HepG2 (cell line): ENCODE results near the gene POLR2B. TPM values are rescaled to one million over a fixed set of nuclear protein-coding genes. Genes with fewer than 3 reads are reported as not detected.

ENCODE experiments used
- ATRX ChIP-seq: sonication (generic); formaldehyde crosslinking; IDR thresholded peaks from 2 replicates; pipeline ENCODE4 v1.4.0; 2020; ENCODE audit warnings: missing genetic modification reagents, borderline replicate concordance
- CSRNP2 ChIP-seq: sonication (generic); formaldehyde crosslinking; conservative IDR thresholded peaks from 2 replicates; pipeline ENCODE4 v1.8.0; 2022; ENCODE audit warnings: low read depth, missing genetic modification reagents
- DPF2 ChIP-seq: sonication (generic); formaldehyde crosslinking; IDR thresholded peaks from 2 replicates; pipeline ENCODE4 v1.4.0; 2020; ENCODE audit warnings: mild to moderate bottlenecking, low read depth, missing genetic modification reagents, borderline replicate concordance
- FOXM1 ChIP-seq: sonication (generic); formaldehyde crosslinking; IDR thresholded peaks from 2 replicates; pipeline ENCODE4 v1.5.0; 2020; ENCODE audit warnings: missing genetic modification reagents
- GZF1 ChIP-seq: sonication (generic); formaldehyde crosslinking; IDR thresholded peaks from 2 replicates; pipeline ENCODE4 v1.5.1; 2020; ENCODE audit warnings: mild to moderate bottlenecking, missing genetic modification reagents
- NFE2L1 ChIP-seq: sonication (generic); formaldehyde crosslinking; IDR thresholded peaks from 2 replicates; pipeline ENCODE4 v1.4.0; 2020; ENCODE audit warnings: missing genetic modification reagents, mild to moderate bottlenecking, borderline replicate concordance
- NFE2L2 ChIP-seq: fragments of 150-350 bp; IDR thresholded peaks from 2 replicates; pipeline ENCODE4 v1.6.1; 2014; ENCODE audit warnings: low read length
- PCBP2 ChIP-seq: fragments of 200-400 bp; formaldehyde crosslinking; optimal IDR thresholded peaks from 2 replicates; pipeline ENCODE3; 2018; ENCODE audit warnings: low read length, low read depth; ENCODE audit not compliant: poor library complexity, severe bottlenecking
- SIN3A ChIP-seq: IDR thresholded peaks from 2 replicates; pipeline ENCODE4 v1.6.1; 2011; ENCODE audit warnings: low read depth, mild to moderate bottlenecking, control low read depth, low read length, borderline replicate concordance
- SPEN ChIP-seq: sonication (generic); formaldehyde crosslinking; IDR thresholded peaks from 2 replicates; pipeline ENCODE4 v1.5.1; 2020; ENCODE audit warnings: low read depth, mild to moderate bottlenecking, missing genetic modification reagents
- ZHX1 ChIP-seq: sonication (generic); formaldehyde crosslinking; IDR thresholded peaks from 2 replicates; pipeline ENCODE4 v1.8.1; 2022; ENCODE audit warnings: low read depth, mild to moderate bottlenecking, missing genetic modification reagents
- ZNF3 ChIP-seq: IDR thresholded peaks from 2 replicates; pipeline ENCODE4 v1.7.0; 2017; ENCODE audit warnings: inconsistent platforms
- ZNF354B ChIP-seq: sonication (generic); formaldehyde crosslinking; IDR thresholded peaks from 2 replicates; pipeline ENCODE4 v1.8.0; 2022; ENCODE audit warnings: mild to moderate bottlenecking, missing genetic modification reagents
- ZNF776 ChIP-seq: sonication (generic); formaldehyde crosslinking; IDR thresholded peaks from 2 replicates; pipeline ENCODE4 v1.4.0; 2020; ENCODE audit warnings: mild to moderate bottlenecking, missing genetic modification reagents
- ZNF780A ChIP-seq: sonication (generic); formaldehyde crosslinking; IDR thresholded peaks from 2 replicates; pipeline ENCODE4 v1.8.0; 2022; ENCODE audit warnings: mild to moderate bottlenecking, missing genetic modification reagents, moderate library complexity
- polyA plus RNA-seq, 8 experiments: library from polyadenylated mRNA; depleted of rRNA in 3 of 8; stranded (reverse) in 7 of 8; unstranded in 1 of 8; fragments of >200 nt; fragmentation: Illumina TruSeq in 4 of 8; extraction: Trizol in 4 of 8; gene quantifications; 2 replicates each; pipeline versions ENCODE4 v1.2.1 to v1.2.3, GENCODE V29; 2011 to 2016; ENCODE audit warnings: low read depth in 4 of 8, missing spikeins in 1 of 8, mixed read lengths in 1 of 8; ENCODE audit not compliant: insufficient read depth in 1 of 8
- total RNA-seq, 5 experiments: library from RNA; depleted of rRNA; stranded (reverse); fragments of >200 nt; fragmentation: Illumina TruSeq; extraction: Trizol; gene quantifications; 2 replicates each; pipeline ENCODE4 v1.2.3, GENCODE V29; 2016; ENCODE audit warnings: low read depth in 1 of 5
- TF ChIP-seq, protein P1 (sequence below): sonication (generic); formaldehyde crosslinking; IDR thresholded peaks from 2 replicates; pipeline ENCODE4 v1.5.0; 2020; ENCODE audit warnings: missing genetic modification reagents, mild to moderate bottlenecking, borderline replicate concordance
- TF ChIP-seq, protein P2 (sequence below): sonication (generic); formaldehyde crosslinking; IDR thresholded peaks from 2 replicates; pipeline ENCODE4 v1.8.0; 2022; ENCODE audit warnings: missing genetic modification reagents, low read depth, mild to moderate bottlenecking, borderline replicate concordance
- TF ChIP-seq, protein P3 (sequence below): sonication (generic); formaldehyde crosslinking; IDR thresholded peaks from 2 replicates; pipeline ENCODE4 v1.8.0; 2022; ENCODE audit warnings: mild to moderate bottlenecking, missing genetic modification reagents, moderate library complexity
- TF ChIP-seq, protein P4 (sequence below): sonication (generic); formaldehyde crosslinking; IDR thresholded peaks from 2 replicates; pipeline ENCODE4 v1.9.0; 2021; ENCODE audit warnings: missing genetic modification reagents, borderline replicate concordance

The POLR2B gene
- total and polyA plus RNA-seq, 2 of the 13 experiments (the other 11 are each of a cell fraction or from before 2014, with no cell fraction given) = 70.6 to 116 TPM

DNA sequence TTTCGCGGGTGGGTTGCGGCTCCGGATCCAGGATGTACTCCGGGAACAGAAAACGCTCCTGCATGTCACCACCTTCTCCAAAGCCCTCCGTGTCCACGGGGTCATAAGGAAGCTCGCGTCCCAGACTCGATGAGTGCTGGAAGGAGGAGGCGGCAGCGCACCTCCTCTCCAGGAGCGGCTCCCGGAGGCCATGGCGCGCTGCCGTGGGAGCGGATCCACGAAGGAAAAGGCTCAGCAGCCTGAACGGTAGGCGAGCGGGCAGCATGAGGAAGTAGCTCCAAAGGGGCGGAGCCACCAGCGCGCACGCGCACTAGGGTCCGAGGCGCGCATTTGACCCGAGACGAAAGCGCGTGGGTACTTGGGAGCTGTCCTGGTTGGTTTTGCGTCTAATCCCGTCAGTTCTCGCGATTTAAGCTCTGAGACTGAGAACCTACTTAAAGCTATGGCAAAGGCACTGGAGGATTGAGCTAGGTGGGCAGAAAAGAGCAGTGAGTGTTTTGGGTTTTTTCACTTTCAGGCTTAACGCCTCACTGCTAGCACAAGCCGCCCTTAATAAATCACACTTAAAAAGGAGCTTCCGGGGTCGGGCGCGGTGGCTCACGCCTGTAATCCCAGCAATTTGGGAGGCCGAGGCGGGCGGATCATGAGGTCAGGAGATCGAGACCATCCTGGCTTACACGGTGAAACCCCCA lies 1.2 kb upstream of the POLR2B start, which contains the start of gene NOA1 (continued):
- TF ChIP-seq GZF1 (CRISPR knock-in tag) = no peak
- no peak for TF ChIP-seq NFE2L1 (CRISPR knock-in tag)
- peak; percentile 78; the same call in 1 of the 2 replicates for TF ChIP-seq SIN3A
- no peak for TF ChIP-seq ATRX
- TF ChIP-seq, protein P1, sequence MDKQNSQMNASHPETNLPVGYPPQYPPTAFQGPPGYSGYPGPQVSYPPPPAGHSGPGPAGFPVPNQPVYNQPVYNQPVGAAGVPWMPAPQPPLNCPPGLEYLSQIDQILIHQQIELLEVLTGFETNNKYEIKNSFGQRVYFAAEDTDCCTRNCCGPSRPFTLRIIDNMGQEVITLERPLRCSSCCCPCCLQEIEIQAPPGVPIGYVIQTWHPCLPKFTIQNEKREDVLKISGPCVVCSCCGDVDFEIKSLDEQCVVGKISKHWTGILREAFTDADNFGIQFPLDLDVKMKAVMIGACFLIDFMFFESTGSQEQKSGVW (CRISPR knock-in tag) = no peak
- TF ChIP-seq ZNF776 (CRISPR knock-in tag) = no peak; the same call in 1 of the 2 replicates
- TF ChIP-seq, protein P2, sequence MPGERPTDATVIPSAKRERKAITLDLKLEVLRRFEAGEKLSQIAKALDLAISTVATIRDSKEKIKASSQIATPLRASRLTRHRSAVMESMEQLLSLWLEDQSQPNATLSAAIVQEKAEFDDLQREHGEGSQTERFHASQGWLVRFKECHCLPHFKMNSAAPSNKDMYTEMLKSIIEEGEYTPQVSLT = no peak
- no peak for TF ChIP-seq FOXM1 (CRISPR knock-in tag)
- no peak for TF ChIP-seq NFE2L2
- TF ChIP-seq PCBP2 = no peak
- TF ChIP-seq, protein P3, sequence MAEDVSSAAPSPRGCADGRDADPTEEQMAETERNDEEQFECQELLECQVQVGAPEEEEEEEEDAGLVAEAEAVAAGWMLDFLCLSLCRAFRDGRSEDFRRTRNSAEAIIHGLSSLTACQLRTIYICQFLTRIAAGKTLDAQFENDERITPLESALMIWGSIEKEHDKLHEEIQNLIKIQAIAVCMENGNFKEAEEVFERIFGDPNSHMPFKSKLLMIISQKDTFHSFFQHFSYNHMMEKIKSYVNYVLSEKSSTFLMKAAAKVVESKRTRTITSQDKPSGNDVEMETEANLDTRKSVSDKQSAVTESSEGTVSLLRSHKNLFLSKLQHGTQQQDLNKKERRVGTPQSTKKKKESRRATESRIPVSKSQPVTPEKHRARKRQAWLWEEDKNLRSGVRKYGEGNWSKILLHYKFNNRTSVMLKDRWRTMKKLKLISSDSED = no peak
- peak; percentile 53; the same call in 1 of the 2 replicates for TF ChIP-seq SPEN (CRISPR knock-in tag)
- TF ChIP-seq ZNF354B (CRISPR knock-in tag) = no peak
- no peak for TF ChIP-seq CSRNP2
- no peak for TF ChIP-seq ZNF3 (CRISPR knock-in tag)
- TF ChIP-seq ZHX1 (CRISPR knock-in tag) = no peak
- TF ChIP-seq DPF2 (CRISPR knock-in tag) = no peak
- 0 out of 2 replicates have a peak, but pooled peaks have one; percentile 61 for TF ChIP-seq ZNF780A (CRISPR knock-in tag)
- TF ChIP-seq, protein P4, sequence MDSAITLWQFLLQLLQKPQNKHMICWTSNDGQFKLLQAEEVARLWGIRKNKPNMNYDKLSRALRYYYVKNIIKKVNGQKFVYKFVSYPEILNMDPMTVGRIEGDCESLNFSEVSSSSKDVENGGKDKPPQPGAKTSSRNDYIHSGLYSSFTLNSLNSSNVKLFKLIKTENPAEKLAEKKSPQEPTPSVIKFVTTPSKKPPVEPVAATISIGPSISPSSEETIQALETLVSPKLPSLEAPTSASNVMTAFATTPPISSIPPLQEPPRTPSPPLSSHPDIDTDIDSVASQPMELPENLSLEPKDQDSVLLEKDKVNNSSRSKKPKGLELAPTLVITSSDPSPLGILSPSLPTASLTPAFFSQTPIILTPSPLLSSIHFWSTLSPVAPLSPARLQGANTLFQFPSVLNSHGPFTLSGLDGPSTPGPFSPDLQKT = no peak
